GM12801 (cell line): Measurements from ENCODE around the gene ACAP3.

Source experiments
- TF ChIP-seq, protein P1 (sequence below): IDR thresholded peaks from one replicate; pipeline ENCODE4 v1.5.1; 2011; ENCODE audit warnings: control low read depth; ENCODE audit not compliant: insufficient read length; ENCODE audit errors: extremely low read depth

ACAP3 gene

DNA sequence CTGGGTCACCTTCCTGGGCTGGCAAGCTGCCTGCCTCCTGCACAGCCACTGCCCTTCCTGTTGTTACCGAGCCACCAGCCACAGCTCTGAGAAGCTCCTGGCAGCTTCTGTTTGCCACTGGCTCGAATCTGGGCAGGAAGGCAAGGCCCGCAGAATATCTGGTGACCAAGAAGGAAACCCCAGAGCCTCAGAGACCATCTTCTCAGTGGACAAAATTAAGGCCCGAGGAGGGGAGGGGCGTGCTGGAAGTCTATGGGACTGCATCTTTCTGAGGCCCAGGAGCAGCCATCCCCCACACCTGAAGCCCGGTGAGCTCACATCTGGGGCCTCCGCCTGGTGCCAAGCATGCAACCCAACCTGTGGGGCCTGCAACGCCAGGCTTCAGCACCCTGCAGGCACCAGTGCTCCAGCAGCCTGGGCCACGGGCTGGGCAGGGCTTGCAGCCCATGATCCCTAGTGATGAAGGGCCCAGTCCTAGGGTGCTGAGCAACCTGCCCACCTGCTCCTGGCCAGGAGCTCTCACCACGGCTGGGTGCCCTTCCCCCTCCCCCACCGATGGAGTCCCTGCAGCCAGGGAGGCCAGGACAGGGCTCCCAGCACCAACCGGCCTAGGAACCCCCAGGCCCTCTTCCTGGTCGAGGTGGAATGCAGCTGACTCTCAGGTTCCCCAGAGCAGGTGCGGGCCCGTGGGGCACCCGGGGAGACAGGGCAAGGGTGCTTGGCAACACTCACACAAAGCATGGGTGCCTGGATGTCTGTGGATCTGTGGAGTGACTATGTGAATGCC is 17.8 kb upstream of the ACAP3 start:
- TF ChIP-seq, protein P1, sequence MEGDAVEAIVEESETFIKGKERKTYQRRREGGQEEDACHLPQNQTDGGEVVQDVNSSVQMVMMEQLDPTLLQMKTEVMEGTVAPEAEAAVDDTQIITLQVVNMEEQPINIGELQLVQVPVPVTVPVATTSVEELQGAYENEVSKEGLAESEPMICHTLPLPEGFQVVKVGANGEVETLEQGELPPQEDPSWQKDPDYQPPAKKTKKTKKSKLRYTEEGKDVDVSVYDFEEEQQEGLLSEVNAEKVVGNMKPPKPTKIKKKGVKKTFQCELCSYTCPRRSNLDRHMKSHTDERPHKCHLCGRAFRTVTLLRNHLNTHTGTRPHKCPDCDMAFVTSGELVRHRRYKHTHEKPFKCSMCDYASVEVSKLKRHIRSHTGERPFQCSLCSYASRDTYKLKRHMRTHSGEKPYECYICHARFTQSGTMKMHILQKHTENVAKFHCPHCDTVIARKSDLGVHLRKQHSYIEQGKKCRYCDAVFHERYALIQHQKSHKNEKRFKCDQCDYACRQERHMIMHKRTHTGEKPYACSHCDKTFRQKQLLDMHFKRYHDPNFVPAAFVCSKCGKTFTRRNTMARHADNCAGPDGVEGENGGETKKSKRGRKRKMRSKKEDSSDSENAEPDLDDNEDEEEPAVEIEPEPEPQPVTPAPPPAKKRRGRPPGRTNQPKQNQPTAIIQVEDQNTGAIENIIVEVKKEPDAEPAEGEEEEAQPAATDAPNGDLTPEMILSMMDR = no peak

GRCh38 chr1:1324524-1325287 is 17.0 kb upstream of the ACAP3 start, which contains the start of the genes CPTP and INTS11:
CPTP (plus strand) TSS chr1:1324802; CDS start chr1:1326911, 2,109 bp downstream.
INTS11 (minus strand) TSS chr1:1324660; CDS start chr1:1324608, 52 bp downstream.
- TF ChIP-seq, protein P1 = no peak

DNA sequence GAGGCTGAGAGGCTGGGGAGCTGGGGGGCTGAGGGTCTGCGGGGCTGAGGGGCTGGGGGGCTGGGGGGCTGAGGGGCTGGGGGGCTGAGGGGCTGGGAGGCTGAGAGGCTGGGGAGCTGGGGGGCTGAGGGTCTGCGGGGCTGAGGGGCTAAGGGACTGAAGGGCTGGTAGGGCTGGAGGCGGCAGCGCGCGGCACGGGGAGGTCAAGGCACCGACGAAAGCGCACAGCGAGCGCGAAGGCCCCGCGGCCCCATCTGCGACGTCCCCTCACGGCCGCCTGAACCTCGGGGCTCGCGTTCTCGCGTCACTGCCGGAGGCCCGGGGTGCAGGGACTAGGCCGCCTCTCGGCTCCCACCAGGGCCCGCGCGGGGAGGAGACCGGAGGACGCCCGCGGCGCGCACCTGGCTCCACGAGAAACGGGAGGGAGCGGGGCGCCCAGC is 16.4 kb upstream of the ACAP3 start:
- TF ChIP-seq, protein P1 = no peak

GRCh38 chr1:1322952-1323351 is 15.2 kb upstream of the ACAP3 start:
- TF ChIP-seq, protein P1 = no peak

DNA sequence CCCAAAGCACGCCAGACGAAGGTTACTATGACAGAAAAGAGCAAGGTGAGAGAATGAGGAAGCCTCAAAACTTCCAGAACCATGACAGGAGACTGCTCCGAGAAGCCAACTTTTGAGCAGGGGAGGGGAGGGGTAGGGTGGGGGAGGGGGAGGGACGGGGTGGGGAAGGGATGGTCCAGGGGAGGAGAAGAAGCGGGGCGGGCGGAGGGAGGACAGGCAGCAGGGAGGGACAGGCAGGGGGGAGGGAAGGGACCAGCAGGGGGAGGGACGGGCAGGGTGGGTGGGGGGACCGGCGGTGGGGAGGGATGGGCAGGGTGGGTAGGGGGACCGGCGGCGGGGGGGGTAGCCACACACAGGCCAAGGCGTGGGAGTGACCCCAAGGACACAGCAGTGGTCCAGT is 14.7 kb upstream of the ACAP3 start:
- TF ChIP-seq, protein P1 = no peak

GRCh38 chr1:1321477-1321876 is 13.7 kb upstream of the ACAP3 start:
- TF ChIP-seq, protein P1 = no peak

DNA sequence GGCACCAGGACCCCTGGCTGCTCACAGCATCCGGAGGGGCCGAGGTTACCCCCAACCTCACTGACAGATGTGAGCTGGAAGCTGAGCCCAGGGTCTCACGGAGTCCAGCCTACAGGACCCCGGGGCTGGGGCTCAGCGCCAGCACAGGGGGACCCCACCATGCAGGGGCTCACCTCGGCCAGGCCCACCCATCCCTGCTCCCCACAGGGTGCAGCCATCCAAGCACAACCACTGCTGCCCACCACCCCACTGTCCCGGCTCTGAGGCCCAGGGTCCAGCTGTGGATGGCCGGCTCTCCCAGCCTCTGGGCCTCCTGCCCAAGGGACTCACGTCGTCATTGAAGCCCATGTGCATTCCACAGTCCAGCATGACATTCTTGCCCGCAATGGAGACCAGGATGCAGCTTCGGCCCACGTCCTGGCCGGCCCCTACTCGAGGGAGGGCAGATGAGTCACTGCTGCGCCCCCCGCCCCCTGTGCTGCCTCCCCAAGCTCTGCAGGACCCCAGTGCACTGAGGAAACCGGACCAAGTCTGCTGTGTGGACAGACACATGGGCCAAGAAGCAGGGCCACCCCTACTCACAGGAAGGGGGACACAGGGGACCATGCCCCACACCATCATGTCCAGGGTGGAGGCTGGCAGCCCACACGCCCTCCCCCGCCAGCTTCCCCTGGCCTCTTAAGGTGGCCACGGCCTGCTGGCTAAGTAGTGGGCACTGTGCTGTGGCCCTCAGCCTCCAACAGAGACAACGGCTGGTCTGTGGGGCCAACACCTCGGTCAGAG is 13.1 kb upstream of the ACAP3 start:
- TF ChIP-seq, protein P1 = no peak
